CD4-positive, alpha-beta T cell treated with Interleukin-2 at 100 ng/mL for 4 hours (primary cell): ENCODE measurements around the gene SLC39A3.

ENCODE experiments used
- DNase-seq: peaks from one replicate; pipeline ENCODE4 v3.0.0-alpha.2; 2020; ENCODE audit warnings: low spot score

SLC39A3 gene

DNA sequence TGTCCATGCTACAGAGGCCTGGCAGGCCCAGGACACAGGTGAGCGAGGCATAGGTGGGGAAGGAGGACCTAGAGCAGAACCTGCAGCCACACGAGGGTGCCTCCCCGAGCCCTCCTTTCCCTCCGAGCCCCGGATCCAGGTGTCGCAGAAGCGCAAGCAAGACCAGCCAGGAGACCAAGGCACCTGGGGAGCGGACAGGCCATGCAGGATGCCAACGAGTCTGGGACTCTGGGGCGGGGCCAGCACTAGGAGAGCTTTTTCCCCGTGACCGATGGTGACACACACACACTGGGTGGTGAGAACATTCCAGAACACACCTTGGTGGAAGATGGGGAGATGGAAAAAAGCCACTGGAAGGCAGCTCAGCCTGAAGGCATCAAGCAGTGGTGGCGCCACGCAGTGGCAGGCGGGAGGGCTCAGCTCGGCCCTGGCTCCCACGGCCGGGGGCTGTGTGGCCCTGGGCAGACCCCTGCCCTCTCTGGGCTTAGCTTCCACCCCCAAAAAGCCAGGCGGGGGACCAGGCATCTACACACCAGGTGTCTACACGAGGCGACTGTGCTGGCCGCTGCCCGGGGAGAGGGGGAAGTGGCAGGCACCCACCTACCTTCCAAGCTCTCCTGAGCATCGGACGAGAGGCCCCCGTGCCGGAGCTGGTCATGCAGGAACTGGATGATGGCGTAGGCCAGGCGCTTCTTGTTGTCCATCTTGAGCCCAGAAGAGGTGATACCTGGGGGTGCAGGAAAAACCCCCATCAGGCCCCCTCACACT lies 28.7 kb upstream of the SLC39A3 start:
- no peak for DNase-seq

DNA sequence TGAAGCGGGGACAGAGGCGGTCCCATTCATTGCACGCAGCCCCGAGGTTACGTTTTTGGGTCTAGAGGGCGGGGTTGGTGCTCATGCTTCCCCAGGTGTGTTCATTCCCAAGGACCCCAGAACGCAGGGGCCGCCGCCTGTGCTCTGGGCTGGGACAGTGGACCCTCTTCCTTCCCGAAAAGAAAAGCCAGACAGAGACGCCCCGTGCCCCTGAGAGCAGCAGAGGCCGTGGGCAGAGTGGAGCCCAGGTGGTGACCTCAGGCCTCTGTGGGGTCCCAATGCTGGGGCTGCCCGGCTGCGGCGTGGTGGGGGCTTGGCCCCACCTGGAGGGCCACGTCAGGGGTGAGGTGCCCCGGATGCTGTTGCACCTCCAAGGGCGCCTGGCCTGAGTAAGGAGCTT lies 27.9 kb upstream of the SLC39A3 start:
- DNase-seq: no peak

DNA sequence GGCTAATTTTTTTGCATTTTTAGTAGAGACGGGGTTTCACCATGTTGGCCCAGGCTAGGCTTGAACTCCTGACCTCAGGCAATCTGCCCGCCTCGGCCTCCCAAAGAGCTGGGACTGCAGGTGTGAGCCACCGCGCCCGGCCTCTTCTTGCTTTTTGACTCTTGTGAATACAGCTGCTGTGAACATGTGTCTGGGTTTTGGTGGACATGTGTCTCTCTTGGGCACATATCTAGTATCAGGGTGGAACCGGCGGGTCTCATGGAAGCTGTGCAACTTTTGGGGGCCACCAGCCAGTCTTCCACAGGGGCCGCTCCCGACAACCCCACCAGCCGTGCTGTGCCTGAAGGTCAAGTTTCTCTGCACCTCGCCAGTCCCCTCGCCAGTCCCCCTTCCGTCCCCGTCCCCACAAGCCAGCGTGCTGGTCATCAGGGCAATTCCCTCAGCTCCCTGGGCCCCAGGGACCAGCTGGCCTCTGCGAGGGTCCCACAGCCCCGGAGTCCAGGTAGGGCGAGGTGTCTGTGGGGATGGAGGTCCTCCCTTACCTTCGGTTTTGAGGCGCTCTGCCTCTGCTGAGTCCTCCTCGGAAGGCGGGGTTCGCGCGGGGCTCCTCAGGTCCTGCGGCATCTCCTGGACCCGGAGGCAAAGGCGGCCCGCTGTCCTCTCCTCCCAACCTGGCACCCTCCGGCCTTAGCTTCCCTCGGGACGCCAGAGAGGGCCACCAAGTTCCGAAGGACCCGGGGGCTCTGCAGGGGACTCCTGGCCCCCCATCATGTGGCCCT lies 27.0 kb upstream of the SLC39A3 start:
- no peak for DNase-seq

DNA sequence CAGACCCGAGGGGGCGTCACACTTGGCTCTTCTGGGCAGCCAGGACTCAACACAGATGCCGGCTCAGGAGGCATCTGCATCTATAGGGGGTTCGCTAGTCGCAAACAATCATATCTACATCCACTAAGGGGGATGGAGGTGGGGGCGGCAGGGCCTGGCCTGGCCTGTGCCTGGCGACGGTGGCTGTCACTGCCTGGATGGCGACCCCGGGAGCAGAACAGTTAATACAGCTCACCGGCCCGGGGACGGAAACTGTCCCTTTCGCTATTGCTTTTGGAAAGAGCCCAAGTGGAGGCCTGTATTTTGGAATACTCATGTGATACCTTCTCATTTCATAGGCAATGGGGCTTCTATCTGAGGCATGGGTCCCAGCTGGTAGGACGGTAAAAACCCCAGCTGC lies 25.6 kb upstream of the SLC39A3 start:
- no peak for DNase-seq

DNA sequence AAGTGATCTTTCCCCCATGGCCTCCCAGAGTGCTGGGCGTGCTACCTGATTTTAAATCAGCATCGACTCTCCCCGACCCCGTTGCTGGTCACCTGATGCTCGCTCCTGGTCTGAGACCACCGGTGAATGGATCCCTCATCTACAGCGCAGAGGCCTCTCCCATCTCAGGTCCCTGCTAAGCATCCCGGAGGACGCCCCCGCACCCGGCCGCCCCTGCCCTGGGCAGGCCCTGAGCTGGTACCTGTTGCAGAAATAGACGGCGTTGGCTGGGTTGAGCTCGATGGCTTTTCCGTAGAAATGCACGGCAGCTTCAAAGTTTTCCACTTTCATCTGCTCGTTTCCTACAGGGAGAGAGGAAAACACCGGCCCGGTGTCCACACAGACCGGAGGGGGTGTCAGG lies 25.1 kb upstream of the SLC39A3 start:
- DNase-seq: no peak

DNA sequence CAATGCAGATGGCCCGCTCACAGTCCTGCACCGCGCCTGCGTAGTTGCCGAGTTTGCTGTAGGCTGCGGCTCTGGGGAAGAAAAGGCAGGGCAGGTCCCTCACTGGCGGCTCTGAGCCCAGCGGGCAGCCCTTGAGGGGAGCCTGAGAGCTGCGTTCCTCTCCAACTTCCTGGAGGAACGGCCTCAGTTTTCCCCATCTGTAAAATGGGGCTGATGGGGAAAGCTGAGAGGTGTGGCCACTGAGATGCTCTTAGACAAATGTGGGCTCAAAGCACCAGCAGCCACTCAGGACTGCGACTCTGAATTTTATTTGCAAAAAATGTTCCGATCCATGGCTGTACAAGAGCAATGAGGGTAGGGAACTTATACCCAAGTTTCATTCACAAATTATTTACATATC lies 23.9 kb upstream of the SLC39A3 start:
- no peak for DNase-seq

DNA sequence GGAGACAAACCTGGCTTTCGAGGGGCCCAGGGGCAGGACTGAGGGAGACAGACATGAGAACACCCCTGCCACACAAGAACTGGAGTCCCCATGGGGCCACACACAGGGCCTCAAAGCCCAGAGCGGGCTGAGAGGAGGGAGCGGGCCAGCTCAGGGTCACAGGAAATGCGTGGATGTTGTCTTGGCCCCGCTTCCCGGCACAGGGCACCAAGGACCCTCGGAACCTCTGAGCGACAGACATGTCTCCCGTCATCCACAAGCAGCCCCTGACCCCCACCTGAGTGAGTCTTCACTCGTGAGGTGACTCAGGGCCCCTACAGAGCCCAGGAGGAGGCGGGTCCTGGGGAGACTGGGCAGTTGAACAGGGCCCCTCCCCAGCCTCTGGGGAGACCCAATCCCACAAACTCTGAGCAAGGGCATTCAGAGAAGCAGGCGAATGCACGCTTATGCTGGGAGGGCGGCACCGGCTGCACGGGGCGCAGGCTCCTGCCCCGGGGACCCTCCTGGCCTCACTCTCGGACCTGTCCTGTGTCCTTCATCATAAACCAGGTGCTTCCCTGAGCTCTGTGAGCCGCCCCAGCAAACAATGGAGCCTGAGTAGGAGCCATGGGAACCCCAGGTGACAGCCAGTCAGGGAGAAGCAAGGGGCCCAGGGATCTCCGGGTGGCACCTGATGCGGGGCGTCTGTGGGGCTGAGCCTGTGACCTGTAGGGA lies 23.1 kb upstream of the SLC39A3 start:
- DNase-seq: no peak

DNA sequence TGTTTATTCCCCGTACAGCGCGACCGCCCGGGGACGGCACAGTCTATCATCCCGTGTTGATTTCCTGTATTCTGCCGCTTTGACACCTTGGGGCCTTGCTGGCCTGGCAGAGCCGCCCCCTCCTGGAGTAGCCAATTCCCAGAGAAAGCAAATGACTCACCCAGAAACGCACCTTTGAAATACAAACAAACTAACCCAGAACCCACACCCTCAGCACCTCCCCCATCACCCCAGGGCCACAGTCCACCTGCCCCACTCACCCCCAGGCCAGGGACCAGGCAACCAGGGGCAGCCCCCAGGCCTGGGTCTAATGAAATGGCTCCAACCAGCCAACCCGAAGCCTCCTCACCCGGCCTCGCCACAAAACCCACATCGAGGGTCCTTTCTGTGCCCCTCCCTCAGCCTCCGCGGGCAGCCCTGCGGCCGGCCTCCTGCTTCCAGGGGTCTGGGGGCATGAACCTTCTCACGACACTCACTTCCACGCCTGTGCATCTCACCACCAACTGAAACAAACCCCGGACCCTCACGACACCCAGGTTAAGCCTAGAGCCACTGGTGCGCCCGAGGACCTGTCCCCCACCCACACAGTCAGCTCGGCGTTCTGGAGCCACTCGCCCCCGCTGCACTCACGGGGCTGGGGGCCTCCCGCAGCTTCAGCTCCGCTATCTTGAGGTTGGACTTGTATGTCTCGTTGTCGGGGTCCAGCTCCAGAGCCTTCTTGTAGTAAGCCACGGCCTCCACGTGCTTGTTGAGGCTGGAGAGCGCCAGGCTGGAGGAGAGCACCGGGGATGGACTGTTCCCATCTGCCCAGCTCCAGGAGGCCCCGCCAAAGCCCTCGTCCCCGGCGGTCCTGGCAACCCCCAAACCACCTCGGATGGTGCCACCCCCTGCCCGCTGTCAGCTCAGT lies 22.3 kb upstream of the SLC39A3 start:
- DNase-seq: no peak

DNA sequence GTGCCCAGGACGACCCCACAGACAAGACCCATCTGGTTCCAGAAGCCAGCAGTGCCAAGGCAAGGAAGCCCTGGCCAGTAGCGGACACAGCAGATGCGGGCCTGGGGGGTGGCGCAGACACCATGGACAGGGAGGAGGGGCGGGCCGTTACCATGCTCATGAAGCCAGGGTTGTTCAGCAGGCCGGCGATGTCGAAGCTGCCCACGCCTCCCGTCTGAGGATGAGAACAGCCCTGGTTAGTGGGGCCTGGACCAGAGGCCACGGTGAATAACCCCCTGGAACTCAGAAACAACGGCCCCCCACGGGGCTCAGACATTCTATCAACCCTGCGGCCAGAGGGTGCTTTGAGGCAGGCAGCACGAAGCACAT lies 21.5 kb upstream of the SLC39A3 start:
- no peak for DNase-seq

DNA sequence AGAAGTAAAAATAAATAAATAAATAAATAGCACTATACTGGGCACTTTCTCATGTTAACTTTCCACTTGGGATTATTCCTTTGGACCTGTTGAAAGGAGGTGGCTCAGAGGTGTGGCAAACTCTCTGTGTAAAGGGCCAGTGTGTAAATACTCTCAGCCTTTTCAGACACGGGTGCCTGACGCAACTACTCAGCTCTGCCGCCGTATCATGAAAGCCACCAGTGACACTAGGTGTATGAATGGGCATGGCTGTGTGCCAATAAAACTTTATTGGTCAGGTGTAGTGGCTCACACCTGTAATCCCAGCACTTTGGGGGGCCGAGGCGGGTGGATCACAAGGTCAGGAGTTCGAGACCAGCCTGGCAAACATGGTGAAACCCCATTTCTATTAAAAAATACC lies 20.1 kb upstream of the SLC39A3 start:
- DNase-seq: no peak

DNA sequence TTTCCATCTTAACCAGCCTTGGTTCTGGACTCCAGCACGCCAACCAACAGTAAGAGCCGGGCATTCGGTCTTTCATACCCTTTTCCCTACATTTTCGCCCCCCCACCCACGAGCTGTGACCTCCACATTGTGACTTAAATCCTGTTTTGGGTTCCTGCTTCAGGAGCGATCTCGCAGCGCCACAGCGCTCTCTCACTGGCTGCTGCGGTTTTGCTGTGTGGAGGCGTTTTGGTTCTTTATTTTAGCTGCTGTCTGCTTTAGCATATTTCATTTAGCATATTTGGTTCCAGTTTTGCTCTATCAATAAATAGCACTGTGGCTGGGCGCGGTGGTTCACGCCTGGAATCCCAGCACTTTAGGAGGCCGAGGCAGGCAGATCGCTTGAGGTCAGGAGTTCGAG lies 19.5 kb upstream of the SLC39A3 start:
- no peak for DNase-seq

DNA sequence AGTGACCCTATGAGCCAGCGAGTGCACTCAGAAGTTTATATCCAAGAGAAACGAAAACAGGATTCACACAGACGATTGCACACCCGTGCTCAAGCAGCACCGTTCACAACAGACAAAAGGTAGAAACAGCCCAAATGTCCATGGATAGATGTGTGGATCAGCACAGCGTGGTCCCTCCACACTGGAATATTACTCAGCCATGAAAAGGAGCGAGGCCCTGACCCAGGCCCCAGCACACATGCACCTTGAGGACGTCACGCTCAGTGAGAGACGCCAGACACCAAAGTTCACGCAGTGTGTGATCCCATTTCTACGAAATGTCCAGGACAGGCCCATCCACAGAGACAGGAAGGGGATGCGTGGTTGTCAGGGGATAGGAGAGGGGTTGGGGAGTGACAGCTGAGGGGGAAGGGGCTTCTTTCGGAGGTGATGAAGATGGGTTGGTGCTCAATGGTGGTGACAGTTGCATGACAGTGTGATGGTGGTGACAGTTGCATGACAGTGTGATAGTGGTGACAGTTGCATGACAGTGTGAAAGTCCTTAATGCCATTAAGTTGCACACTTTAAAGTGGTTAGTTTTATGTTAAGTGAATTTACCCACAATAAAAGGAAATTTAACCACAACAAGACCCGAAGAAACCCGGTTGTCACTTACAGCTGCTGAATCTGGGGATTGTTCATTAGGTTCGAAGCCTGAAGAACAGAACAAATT lies 18.9 kb upstream of the SLC39A3 start:
- no peak for DNase-seq

DNA sequence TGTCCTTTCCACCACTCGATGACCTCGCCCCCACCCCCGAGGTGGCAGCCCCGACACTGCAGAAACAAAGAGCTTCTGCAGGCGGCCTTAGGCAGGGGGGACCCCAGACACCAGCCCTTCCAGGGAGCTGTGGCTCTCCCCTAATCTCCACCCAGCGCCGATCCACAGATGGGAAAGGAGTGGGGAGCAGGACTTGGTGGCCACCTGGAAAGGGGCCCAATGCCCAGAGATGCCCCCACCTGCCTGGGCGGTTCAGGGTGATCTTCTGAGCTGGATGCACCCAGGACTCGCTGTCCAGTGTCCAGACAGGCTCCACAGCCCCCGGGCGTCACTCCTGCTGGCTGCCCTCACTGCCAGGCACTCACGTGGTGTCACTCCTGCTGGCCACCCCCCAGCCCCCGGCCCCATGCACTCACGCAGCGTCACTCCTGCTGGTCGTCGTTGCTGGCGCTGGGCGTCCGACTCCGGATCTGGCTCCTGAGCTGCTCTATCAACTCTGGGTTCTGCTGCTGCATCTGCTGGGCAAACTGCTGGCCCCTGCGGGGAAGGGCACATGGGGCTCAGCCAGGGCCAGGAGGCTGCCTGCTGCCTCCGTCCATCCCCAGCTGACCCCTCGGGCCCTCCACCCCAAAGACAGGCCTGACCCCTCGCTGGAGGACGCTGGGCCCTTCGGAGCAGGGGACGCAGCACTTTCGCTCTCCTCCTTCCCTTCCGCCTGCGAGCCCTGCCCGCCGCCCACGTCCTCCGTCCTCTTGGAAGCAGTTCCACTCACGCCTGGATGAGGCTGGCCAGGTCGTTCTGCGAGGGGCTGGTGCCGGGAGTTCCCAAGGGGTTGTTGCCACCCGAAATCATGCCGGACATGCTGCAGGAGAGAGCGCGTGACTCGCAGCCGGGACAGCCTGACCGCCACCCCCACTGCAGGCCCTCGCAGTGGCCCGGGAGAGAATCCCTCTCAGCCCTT lies 17.4 kb upstream of the SLC39A3 start:
- no peak for DNase-seq

DNA sequence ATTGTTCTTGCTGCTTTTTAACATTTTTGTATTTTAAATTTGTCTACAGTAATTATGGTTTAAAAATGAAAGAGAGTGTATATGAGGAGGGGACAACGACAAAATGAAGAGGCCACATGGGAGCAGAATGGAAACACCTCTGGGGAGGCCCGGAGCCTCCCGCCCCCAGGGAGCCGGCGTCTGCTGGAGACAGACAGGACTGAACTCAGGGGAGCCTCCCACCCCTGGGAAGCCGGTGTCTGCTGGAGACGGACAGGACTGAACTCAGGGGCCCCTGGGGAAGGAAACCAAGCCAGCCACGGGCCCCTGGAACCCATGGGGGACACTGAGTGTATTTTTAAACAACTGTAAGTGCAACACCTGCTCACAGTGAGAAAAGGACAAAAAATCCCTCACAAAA lies 16.7 kb upstream of the SLC39A3 start:
- no peak for DNase-seq

DNA sequence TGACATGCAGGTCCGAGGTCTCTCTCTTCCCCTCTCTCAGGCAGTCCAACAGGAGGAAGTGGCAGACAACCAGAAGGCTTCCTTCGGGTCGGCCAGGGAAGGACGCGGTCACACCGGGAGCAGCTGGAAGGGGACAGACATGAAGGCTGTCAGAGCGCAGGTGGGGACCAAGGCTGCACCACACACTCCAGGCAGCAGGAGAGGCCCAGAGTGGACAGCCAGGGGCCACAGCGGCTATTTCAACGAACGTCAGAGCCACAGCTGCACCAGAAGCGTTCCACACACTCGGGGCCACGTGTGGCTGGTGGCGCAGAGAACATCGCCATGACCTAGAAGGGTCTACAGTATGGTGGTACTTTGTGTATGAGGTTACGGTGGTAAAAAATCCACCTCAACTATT lies 16.0 kb upstream of the SLC39A3 start:
- DNase-seq: no peak

DNA sequence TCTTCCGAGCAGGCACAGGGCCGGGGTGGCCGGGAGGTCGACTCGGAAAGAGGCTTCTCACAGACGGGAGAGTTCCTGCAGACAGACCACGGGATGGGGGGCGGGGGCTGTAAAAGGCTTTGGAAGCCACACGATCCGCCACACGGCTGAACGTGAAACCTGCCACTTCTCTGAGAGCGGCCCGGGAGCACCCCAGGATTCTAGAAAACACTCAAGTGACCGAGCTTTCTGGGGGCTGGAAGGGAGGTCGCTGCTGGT lies 15.6 kb upstream of the SLC39A3 start:
- no peak for DNase-seq

DNA sequence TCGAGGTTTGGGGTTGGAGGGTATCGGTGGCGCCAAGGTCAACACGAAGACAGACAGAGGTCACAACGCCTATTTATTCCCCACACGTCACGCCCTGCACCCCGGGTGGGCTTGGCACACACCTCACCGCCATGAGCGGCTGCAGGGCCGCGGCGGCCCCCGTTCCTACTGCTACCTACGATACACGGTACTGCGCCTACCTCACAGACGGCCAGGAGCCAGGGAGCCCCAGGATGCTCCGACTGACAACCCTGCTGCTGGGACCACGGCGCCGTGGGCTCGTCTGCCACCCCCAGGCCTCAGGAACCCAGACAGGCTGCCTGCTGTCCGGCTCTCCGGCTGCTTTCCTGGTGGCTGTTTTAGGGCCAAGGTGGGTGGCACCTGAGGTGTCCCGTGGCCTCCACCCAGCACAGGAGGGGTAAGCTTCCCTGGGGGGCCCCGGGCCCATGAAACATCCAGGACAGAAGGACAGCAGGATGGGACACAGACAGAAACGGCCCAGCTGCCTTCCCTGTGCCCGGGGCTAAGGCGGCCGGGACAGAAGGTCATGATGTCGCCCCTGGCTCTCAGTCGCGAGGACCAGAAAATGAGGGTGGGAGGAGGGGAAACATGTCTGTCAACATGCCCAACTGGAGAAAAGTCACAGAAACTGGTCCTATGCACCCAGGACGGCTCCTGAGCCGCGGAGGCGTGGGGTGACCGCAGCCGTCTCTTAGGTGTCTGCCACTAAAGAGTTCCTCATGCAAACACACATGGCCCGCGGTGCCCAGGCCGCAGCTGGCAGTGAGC lies 15.0 kb upstream of the SLC39A3 start:
- no peak for DNase-seq

DNA sequence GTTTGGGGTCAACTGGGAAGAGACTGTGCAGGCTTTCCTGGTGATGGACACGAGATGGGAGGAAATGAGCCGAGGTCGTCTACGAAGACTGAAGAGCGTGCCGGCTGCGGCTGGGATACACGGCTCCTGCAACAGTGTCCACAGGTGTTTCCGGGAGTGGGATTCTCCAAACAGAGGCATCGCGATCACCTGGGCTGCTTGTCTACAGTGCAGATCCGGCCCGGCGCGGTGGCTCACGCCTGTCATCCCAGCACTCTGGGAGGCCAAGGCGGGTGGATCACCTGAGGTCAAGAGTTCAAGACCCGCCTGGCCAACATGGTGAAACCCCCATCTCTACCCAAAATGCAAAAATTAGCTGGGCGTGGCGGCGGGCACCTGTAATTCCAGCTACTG lies 11.6 kb upstream of the SLC39A3 start:
- no peak for DNase-seq

DNA sequence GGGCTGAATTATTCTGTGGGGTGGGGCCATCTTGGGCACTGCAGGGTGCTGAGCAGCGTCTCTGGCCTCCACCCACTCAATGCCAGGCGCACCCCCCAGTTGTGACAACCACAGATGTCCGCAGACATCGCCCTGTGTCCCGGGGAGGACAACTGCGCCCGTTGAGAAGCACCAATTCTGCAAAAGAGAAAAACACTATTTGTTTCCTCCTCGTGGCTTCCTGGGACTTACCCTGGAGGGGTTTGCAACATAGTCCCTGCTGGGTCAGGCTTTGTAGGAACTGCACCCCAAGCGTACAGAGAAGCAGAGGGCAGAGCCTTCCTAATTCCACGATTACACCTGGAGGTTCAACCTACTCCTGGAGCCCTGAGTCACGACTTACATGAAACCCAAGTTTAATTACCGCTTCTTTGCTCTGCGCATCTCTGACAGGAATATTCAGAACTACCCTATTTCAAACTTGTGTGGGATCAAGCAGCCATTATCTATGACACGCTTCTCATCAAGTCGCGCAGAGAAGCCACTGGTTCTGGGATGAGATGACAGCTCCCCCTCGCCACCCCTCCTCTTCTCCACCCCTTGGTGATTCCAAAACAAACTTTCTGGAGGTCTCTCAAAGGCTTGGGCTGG lies 11.1 kb upstream of the SLC39A3 start:
- DNase-seq: no peak
